ENCODE measurements around the gene NOSTRIN.

Gene NOSTRIN

DNA sequence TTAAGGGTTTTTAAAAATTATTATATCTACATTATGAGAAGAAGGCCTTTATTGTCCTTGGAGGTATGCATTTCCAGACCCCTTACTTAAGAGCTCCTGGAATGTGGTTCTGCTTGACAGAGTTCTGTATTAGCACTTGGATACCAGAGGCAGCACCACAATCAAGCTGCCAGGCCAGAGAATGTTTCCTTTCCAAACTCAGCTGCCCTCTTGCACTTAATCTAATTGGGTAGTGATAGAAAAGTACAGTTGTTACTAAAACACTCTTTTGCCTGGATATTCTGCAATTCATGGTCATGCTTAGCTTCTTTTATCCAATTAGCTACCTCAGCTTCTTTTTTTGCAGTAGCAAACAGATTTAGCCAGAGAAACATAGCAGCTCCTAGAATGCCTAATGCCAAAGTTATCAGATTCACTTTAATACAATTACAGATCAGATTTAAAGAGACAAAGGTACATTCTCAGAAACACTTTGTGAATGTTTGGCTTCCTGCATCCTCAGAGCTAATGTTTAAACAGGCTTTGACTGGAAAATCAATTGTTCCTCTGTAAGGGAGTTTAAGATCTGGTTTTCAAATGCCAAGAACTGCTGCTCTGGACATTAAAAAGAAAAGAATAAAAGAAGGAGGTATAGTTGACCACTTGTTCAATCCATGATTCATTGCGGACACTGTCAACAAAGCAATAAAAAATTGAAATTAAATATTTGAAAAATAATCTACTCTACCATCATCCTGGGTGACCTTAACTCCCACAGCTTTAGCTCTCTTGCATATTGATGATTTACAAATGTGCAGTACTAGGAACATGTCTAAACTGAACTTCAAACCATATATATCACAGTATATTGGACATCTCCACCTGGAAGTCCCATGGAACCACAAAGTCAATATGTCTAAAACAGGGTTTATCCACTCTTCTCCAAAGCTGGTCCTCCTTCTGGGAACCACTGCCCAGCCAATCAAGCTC lies 12.8 kb downstream of the NOSTRIN start:
- Histone ChIP-seq H3K27me3 (ENCODE audit: insufficient read depth, low read length) (no peaks in the 10 kb centered on the region), H3K4me1 (ENCODE audit: insufficient read depth, low read length) (peaks cover 15% of the 10 kb centered on the region), H3K36me3 (ENCODE audit: insufficient read depth, low read length) (no peaks in the 10 kb centered on the region), H3K4me3 (ENCODE audit: low read length) (no peak overlapping the region), H2AFZ (ENCODE audit: low read depth, low read length) (no peak overlapping the region), H3K9me3 (ENCODE audit: low read length) (no peaks in the 10 kb centered on the region)

DNA sequence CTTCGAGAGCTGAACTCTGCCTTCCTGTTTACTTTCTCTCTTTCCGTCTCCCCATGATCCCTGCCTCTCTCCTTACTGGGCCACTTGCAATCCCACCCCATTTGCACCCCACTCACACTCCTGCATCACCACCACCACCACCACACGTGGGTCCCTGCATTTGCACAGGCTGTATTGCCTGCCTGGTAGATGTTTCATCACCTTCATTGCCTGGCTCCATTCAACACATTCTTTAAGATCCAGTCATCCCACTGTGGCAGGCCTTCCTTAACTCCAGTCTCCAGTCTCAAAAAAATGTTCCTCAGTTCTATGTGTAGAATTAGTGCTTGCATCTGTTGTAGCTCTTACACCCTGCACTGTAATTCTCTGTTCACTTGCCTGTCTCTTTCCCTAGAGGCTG lies 13.9 kb downstream of the NOSTRIN start:
- Histone ChIP-seq H2AFZ (ENCODE audit: low read depth, low read length) (no peak overlapping the region), H3K4me3 (ENCODE audit: low read length) (no peak overlapping the region)

DNA sequence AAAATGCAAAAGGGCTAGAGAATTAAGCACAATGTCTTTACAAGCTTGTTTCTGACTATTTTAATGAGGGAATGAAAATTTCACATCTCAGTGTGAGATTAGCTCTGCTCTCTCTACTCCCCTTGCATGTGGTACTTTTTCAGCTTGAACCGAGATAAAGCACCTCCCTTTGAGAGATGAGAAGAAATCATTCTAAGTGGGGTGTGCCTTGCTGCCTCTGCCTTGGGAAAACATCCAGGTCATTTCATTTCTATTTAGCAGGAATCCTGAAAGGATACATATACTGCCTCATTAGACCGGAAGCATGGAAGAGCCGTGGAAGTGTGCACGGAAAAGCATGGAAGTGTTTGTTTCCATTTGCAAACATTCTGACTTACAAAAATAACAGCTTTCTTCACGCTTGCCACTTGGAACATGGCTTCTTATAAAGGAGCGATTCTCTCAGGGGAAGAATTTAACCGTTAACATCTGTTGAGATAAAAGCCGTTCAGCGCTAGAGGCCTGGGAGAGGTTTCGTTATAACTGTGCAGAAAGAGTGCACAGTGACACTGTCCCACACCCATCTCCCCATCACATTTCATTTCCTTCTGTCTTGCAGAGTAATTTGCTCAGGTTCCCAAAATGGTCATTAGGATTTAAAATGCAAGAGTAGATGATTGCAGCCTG lies 16.7 kb downstream of the NOSTRIN start:
- Histone ChIP-seq H3K27me3 (ENCODE audit: insufficient read depth, low read length) (no peaks in the 10 kb centered on the region), H3K36me3 (ENCODE audit: insufficient read depth, low read length) (no peaks in the 10 kb centered on the region), H2AFZ (ENCODE audit: low read depth, low read length) (no peak overlapping the region), H3K9me3 (ENCODE audit: low read length) (no peaks in the 10 kb centered on the region), H3K4me1 (ENCODE audit: insufficient read depth, low read length) (peaks cover 10% of the 10 kb centered on the region), H3K4me3 (ENCODE audit: low read length) (no peak overlapping the region)

More for the DNA sequence above, 13.9 kb downstream of the NOSTRIN start:
- no peaks in the 10 kb centered on the region for H3K27me3 ChIP-seq (ENCODE audit: insufficient read depth, low read length)
- H3K9me3 ChIP-seq (ENCODE audit: low read length), result no peaks in the 10 kb centered on the region
- peaks cover 15% of the 10 kb centered on the region for H3K4me1 ChIP-seq (ENCODE audit: insufficient read depth, low read length)
- no peaks in the 10 kb centered on the region for H3K36me3 ChIP-seq (ENCODE audit: insufficient read depth, low read length)

DNA sequence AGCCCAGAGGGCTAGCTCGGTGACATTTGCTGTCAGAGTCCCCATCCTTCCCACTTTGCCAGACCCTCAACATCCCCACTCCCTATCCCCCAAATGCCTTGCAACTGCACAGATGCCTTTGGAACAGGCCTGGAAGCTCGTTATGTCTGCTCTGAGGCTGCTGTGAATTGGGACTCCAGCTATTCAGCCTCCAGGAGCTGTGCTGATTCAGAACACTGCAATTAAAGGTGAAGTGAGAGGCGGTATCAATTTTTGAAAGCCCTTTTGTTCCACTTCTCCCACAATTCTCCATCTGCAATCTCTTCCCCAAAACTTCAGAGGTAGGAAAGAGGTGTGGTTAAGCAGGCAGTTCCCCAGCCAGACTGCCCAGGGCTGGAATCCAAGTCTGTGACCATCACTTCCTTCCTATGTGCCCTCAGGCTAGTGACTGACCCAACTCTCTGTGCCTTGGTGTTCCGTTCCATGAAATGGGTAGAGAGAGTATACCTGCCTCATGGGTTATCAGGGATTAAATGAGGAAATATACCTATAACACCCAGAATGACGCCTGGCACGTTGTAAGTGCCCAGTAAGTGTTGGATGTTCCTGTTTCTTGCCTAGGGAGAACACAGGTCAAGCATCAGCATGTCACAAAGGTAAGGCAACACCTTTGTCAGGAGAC lies 17.5 kb downstream of the NOSTRIN start:
- no peaks in the 10 kb centered on the region for H3K36me3 ChIP-seq (ENCODE audit: insufficient read depth, low read length)
- peaks cover 10% of the 10 kb centered on the region for H3K4me1 ChIP-seq (ENCODE audit: insufficient read depth, low read length)
- H2AFZ ChIP-seq (ENCODE audit: low read depth, low read length), result no peak overlapping the region
- H3K27me3 ChIP-seq (ENCODE audit: insufficient read depth, low read length), result no peaks in the 10 kb centered on the region
- H3K9me3 ChIP-seq (ENCODE audit: low read length), result no peaks in the 10 kb centered on the region
- no peak overlapping the region for H3K4me3 ChIP-seq (ENCODE audit: low read length)

DNA sequence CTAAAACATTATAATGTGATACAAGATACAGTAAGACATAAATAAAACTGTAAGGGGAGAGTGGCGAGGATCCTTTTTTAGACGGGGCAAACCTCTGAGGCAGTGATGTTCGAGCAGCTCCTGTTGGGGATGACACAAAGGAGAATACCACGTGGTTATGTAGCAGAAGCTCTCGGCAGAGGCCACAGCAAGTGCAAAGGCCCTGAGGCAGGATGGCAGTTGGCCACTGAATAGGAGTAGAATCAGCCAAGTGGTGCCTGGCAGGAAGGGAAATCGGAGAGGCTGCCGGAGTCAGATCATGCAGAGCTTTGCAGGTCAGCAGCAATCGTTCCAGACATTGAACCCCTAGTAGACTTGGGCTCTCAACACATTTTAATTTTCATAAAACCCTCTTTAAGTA lies 19.1 kb downstream of the NOSTRIN start:
- H3K36me3 ChIP-seq (ENCODE audit: insufficient read depth, low read length), result no peaks in the 10 kb centered on the region
- H3K9me3 ChIP-seq (ENCODE audit: low read length), result no peaks in the 10 kb centered on the region
- no peak overlapping the region for H3K4me3 ChIP-seq (ENCODE audit: low read length)
- peaks cover 15% of the 10 kb centered on the region for H3K4me1 ChIP-seq (ENCODE audit: insufficient read depth, low read length)
- no peak overlapping the region for H2AFZ ChIP-seq (ENCODE audit: low read depth, low read length)
- no peaks in the 10 kb centered on the region for H3K27me3 ChIP-seq (ENCODE audit: insufficient read depth, low read length)

DNA sequence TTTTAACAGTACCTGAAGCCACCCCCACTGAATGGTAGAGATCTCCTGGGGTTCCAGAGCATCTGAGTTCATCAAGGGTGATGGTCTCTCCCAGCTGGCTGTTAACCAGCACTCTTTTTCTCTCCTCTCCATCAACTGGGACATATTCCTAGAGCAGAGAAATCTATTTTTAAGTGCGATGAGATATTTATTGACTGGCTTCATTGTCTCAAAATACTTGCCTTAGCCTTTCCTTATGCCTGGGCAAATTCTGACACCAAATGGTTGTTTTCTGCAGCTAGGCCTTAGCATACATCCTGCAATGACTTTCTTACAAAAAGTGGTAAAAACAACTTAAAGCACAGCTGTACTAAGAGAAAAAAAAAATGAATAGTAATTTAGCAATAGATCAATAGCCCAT lies 19.6 kb downstream of the NOSTRIN start:
- H3K36me3 ChIP-seq (ENCODE audit: insufficient read depth, low read length), result no peaks in the 10 kb centered on the region
- no peaks in the 10 kb centered on the region for H3K27me3 ChIP-seq (ENCODE audit: insufficient read depth, low read length)
- peaks cover 17% of the 10 kb centered on the region for H3K4me1 ChIP-seq (ENCODE audit: insufficient read depth, low read length)
- H3K4me3 ChIP-seq (ENCODE audit: low read length), result no peak overlapping the region
- H2AFZ ChIP-seq (ENCODE audit: low read depth, low read length), result no peak overlapping the region
- H3K9me3 ChIP-seq (ENCODE audit: low read length), result no peaks in the 10 kb centered on the region

DNA sequence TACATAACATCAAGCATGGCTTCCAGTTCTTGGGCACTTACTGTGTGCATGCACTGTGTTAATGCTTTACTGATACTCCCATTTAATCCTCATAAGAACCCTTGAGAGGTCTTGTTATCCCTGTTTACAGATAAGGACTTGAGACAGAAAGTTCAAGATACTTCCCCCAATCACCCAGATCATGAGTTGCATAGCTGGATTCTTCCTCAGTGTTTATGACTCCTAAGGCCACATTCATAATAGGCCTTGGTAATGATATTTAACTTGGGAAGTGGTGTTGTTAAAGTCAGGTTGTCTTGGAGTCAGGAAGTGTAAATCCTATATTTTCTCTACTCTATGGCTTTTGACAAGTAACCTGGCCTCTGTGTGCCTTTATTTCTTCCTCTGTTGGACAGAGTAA lies 22.7 kb downstream of the NOSTRIN start:
- Histone ChIP-seq H2AFZ (ENCODE audit: low read depth, low read length) (no peak overlapping the region), H3K4me3 (ENCODE audit: low read length) (no peak overlapping the region), H3K4me1 (ENCODE audit: insufficient read depth, low read length) (peaks cover 12% of the 10 kb centered on the region), H3K27me3 (ENCODE audit: insufficient read depth, low read length) (no peaks in the 10 kb centered on the region), H3K9me3 (ENCODE audit: low read length) (no peaks in the 10 kb centered on the region), H3K36me3 (ENCODE audit: insufficient read depth, low read length) (no peaks in the 10 kb centered on the region)

DNA sequence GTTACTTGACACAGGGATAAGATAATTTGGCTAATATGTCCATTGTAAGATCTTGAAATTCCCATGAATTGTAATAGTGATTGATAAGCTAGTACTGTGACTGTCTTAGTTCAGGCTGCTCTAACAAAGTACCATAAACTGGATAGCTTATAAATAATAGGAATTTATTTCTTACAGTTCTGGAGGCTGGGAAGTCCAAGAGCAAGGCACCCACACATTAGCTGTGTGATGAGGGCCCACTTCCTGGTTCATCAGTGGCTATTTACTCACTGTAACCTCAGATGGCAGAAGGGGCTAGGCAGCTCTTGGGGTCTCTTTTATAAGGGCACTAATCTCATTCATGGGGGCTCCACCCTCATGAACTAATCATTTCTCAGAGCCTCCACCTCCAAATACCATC lies 28.5 kb downstream of the NOSTRIN start:
- Histone ChIP-seq H3K4me1 (ENCODE audit: insufficient read depth, low read length) (peaks cover 8% of the 10 kb centered on the region), H3K27me3 (ENCODE audit: insufficient read depth, low read length) (no peaks in the 10 kb centered on the region), H2AFZ (ENCODE audit: low read depth, low read length) (no peak overlapping the region), H3K36me3 (ENCODE audit: insufficient read depth, low read length) (no peaks in the 10 kb centered on the region), H3K9me3 (ENCODE audit: low read length) (no peaks in the 10 kb centered on the region), H3K4me3 (ENCODE audit: low read length) (no peak overlapping the region)

DNA sequence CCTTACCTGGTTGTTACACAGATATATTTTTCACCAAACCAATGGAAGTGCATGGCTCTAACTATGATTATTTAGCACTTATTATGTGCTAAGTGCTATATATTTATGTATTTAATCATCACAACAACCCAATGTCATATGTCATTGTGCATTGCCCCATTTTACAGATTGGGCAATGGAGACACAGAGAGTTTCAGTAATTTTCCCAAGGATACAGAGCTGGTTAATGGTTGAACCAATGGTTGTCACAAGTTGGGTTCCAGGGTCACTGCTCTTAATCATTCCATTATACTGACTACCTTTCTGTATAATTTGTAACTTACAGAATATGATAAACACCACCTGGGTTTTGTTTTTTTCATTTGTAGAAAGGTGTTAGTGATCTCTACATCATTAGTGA lies 29.2 kb downstream of the NOSTRIN start:
- Histone ChIP-seq H2AFZ (ENCODE audit: low read depth, low read length) (no peak overlapping the region), H3K9me3 (ENCODE audit: low read length) (no peaks in the 10 kb centered on the region), H3K27me3 (ENCODE audit: insufficient read depth, low read length) (no peaks in the 10 kb centered on the region), H3K4me3 (ENCODE audit: low read length) (no peak overlapping the region), H3K36me3 (ENCODE audit: insufficient read depth, low read length) (no peaks in the 10 kb centered on the region), H3K4me1 (ENCODE audit: insufficient read depth, low read length) (peaks cover 1% of the 10 kb centered on the region)

DNA sequence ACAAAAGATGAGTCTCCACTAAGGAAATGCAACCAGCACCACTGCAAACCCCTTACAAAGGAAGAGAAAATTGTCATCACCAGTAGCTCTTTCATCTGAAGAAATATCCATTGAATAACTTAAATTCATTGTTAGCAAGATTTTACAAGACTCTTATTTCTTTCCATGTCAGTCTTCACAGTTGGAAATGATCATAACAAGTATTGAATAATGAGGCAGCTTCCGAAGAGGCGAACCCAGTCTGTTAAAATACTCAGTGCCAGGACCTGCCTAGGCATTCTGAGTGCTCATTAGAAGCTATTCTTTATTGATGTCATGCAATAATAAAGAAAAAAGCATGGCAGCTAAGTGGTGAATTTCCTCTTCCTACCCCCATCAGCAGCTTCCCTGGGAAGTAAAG lies 33.5 kb downstream of the NOSTRIN start:
- Histone ChIP-seq H3K4me1 (ENCODE audit: insufficient read depth, low read length) (no peaks in the 10 kb centered on the region), H3K9me3 (ENCODE audit: low read length) (no peaks in the 10 kb centered on the region), H3K36me3 (ENCODE audit: insufficient read depth, low read length) (no peaks in the 10 kb centered on the region), H3K4me3 (ENCODE audit: low read length) (no peak overlapping the region), H2AFZ (ENCODE audit: low read depth, low read length) (no peak overlapping the region), H3K27me3 (ENCODE audit: insufficient read depth, low read length) (no peaks in the 10 kb centered on the region)

DNA sequence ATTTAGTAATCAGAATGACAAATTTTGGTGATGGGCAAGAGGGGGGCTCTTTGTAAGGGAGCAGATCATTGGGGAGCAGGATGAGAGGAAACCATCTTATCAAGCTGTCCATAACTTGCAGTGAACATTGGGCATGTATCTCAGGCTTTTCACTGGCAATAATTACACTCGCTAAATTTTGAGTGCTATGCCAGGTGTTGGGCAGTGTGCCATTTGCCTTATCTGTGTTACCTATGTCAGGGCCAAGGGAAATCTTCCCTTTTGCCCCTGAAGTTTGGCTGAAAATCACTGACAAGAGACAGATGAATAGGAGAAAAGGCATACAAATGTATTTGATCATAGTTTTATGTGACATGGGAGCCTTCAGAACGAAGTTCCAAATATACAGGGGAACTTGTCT lies 39.0 kb downstream of the NOSTRIN start:
- H3K9me3 ChIP-seq (ENCODE audit: low read length), result no peaks in the 10 kb centered on the region
- no peaks in the 10 kb centered on the region for H3K4me1 ChIP-seq (ENCODE audit: insufficient read depth, low read length)
- H2AFZ ChIP-seq (ENCODE audit: low read depth, low read length), result no peak overlapping the region
- no peak overlapping the region for H3K4me3 ChIP-seq (ENCODE audit: low read length)
- H3K27me3 ChIP-seq (ENCODE audit: insufficient read depth, low read length), result no peaks in the 10 kb centered on the region
- no peaks in the 10 kb centered on the region for H3K36me3 ChIP-seq (ENCODE audit: insufficient read depth, low read length)

DNA sequence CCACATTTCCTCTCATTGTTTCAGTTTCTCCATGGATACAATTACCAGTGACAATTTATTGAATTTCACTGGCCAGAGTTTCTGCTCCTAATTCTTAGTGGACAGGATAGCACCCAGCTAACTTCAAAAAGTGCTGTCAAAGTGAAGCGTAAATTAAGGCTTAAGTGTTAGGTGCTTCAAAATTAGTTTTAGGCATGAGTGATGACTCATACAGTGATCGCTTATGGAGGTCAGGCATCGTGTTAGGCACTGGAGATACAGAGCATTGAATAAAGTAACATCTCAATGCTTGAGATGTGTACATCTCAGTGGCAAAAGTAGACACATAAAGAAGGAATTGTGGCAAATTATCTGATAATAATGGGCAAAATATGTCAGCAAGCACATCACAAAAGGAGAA lies 40.8 kb downstream of the NOSTRIN start:
- no peaks in the 10 kb centered on the region for H3K36me3 ChIP-seq (ENCODE audit: insufficient read depth, low read length)
- no peak overlapping the region for H2AFZ ChIP-seq (ENCODE audit: low read depth, low read length)
- no peaks in the 10 kb centered on the region for H3K4me1 ChIP-seq (ENCODE audit: insufficient read depth, low read length)
- H3K27me3 ChIP-seq (ENCODE audit: insufficient read depth, low read length), result no peaks in the 10 kb centered on the region
- no peak overlapping the region for H3K4me3 ChIP-seq (ENCODE audit: low read length)
- no peaks in the 10 kb centered on the region for H3K9me3 ChIP-seq (ENCODE audit: low read length)

DNA sequence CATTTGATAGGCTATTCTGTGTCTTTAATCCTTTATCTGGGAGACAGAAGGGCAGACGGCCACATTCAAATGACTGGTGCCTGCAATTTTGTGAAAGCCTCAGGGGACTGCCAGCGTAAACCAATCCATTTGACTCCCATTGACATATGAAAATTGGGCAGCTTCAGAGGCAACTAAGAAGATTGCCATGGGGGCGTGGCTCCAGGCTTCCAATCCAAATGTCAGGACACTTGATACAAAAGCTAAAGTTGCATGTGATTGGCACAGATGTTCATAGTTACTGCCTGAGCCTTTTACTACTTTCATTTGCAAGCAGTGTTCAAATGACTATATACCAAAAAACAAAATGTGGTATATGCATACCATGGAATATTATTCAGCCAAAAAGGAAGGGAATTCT lies 45.8 kb downstream of the NOSTRIN start:
- Histone ChIP-seq H3K36me3 (ENCODE audit: insufficient read depth, low read length) (no peaks in the 10 kb centered on the region), H3K9me3 (ENCODE audit: low read length) (no peaks in the 10 kb centered on the region), H3K27me3 (ENCODE audit: insufficient read depth, low read length) (no peaks in the 10 kb centered on the region), H3K4me3 (ENCODE audit: low read length) (no peak overlapping the region), H2AFZ (ENCODE audit: low read depth, low read length) (no peak overlapping the region), H3K4me1 (ENCODE audit: insufficient read depth, low read length) (no peaks in the 10 kb centered on the region)
